H9 (cell line): ENCODE results near the gene MZB1. TPM values are rescaled to one million over a fixed set of nuclear protein-coding genes. Genes with fewer than 3 reads are reported as not detected.

Experiments used
- DNase-seq: peaks from one replicate; pipeline ENCODE4 v3.0.0-alpha.2; 2017
- H2AFZ ChIP-seq: one replicate; pipeline ENCODE4 v1.6.1; 2013; ENCODE audit warnings: mild to moderate bottlenecking, low read length, control low read depth, moderate library complexity
- H2AK5ac ChIP-seq: 2 replicates; pipeline ENCODE4 v1.6.1; 2013; ENCODE audit warnings: low read length, control low read depth, mixed read lengths; ENCODE audit not compliant: insufficient read length
- H2BK120ac ChIP-seq: one replicate; pipeline ENCODE4 v1.6.1; 2013; ENCODE audit warnings: low read depth, mild to moderate bottlenecking, low read length, control low read depth, inconsistent platforms; ENCODE audit not compliant: poor library complexity, severe bottlenecking
- H2BK12ac ChIP-seq: 2 replicates; pipeline ENCODE4 v1.6.1; 2013; ENCODE audit warnings: low read length, control low read depth, mixed read lengths, low read depth; ENCODE audit not compliant: insufficient read length
- H2BK15ac ChIP-seq: 2 replicates; pipeline ENCODE4 v1.6.1; 2013; ENCODE audit warnings: low read depth, low read length, control low read depth
- H2BK20ac ChIP-seq: one replicate; pipeline ENCODE4 v1.6.1; 2013; ENCODE audit warnings: low read depth, mild to moderate bottlenecking, low read length, control low read depth, inconsistent platforms; ENCODE audit not compliant: poor library complexity, severe bottlenecking
- H2BK5ac ChIP-seq: 2 replicates; pipeline ENCODE4 v1.6.1; 2013; ENCODE audit warnings: low read length, control low read depth, mixed read lengths; ENCODE audit not compliant: insufficient read length
- H3K14ac ChIP-seq: 2 replicates; pipeline ENCODE4 v1.6.1; 2013; ENCODE audit warnings: low read length, control low read depth; ENCODE audit not compliant: insufficient read depth
- H3K18ac ChIP-seq: 2 replicates; pipeline ENCODE4 v1.6.1; 2013; ENCODE audit warnings: low read depth, mild to moderate bottlenecking, mixed read lengths, low read length, control low read depth; ENCODE audit not compliant: insufficient read length
- H3K23ac ChIP-seq: 2 replicates; pipeline ENCODE4 v1.6.1; 2013; ENCODE audit warnings: low read length, control low read depth, mixed read lengths, low read depth; ENCODE audit not compliant: insufficient read length
- H3K23me2 ChIP-seq: 2 replicates; pipeline ENCODE4 v1.6.1; 2013; ENCODE audit warnings: low read depth, mild to moderate bottlenecking, mixed read lengths, low read length, control low read depth; ENCODE audit not compliant: insufficient read length, poor library complexity, severe bottlenecking
- H3K27ac ChIP-seq: 2 replicates; pipeline ENCODE4 v1.5.1; 2013; ENCODE audit warnings: low read length, control low read depth, mixed read lengths, low read depth; ENCODE audit not compliant: insufficient read length
- H3K27me3 ChIP-seq: 2 replicates; pipeline ENCODE4 v1.6.1; 2013; ENCODE audit warnings: low read length, control low read depth, inconsistent platforms; ENCODE audit not compliant: insufficient read depth
- H3K4ac ChIP-seq: 2 replicates; pipeline ENCODE4 v1.6.1; 2013; ENCODE audit warnings: low read depth, mild to moderate bottlenecking, control low read depth, inconsistent platforms, low read length, moderate library complexity
- H3K4me1 ChIP-seq: 2 replicates; pipeline ENCODE4 v1.6.1; 2013; ENCODE audit warnings: low read length, control low read depth, inconsistent platforms; ENCODE audit not compliant: insufficient read depth
- H3K4me2 ChIP-seq: 2 replicates; pipeline ENCODE4 v1.6.1; 2013; ENCODE audit warnings: low read length, control low read depth, mixed read lengths; ENCODE audit not compliant: insufficient read length, insufficient read depth
- H3K56ac ChIP-seq: 2 replicates; pipeline ENCODE4 v1.6.1; 2013; ENCODE audit warnings: low read depth, mild to moderate bottlenecking, mixed read lengths, low read length, control low read depth; ENCODE audit not compliant: insufficient read length
- H3K79me1 ChIP-seq: 2 replicates; pipeline ENCODE4 v1.6.1; 2013; ENCODE audit warnings: low read depth, mild to moderate bottlenecking, moderate library complexity, low read length, control low read depth, inconsistent platforms; ENCODE audit not compliant: insufficient read depth, poor library complexity, severe bottlenecking
- H3K79me2 ChIP-seq: 2 replicates; pipeline ENCODE4 v1.6.1; 2013; ENCODE audit warnings: low read length, control low read depth, inconsistent platforms; ENCODE audit not compliant: insufficient read depth
- H3K9ac ChIP-seq: 2 replicates; pipeline ENCODE4 v1.6.1; 2013; ENCODE audit warnings: low read length, control low read depth, mixed read lengths; ENCODE audit not compliant: insufficient read length; ENCODE audit errors: extremely low read depth
- H3K9me3 ChIP-seq: one replicate; pipeline ENCODE4 v1.6.1; 2013; ENCODE audit warnings: low read depth, low read length, inconsistent platforms; ENCODE audit not compliant: control insufficient read depth
- H3T11ph ChIP-seq: one replicate; pipeline ENCODE4 v1.6.1; 2013; ENCODE audit warnings: mild to moderate bottlenecking, low read length, control low read depth, inconsistent platforms
- H4K20me1 ChIP-seq: one replicate; pipeline ENCODE4 v1.6.1; 2013; ENCODE audit not compliant: control insufficient read depth, insufficient read length, insufficient read depth
- H4K5ac ChIP-seq: 2 replicates; pipeline ENCODE4 v1.6.1; 2013; ENCODE audit warnings: low read depth, mild to moderate bottlenecking, mixed read lengths, low read length, control low read depth; ENCODE audit not compliant: insufficient read length
- H4K8ac ChIP-seq: replicated peaks from 2 replicates; pipeline ENCODE4 v1.6.1; 2013; ENCODE audit warnings: low read length, control low read depth, mixed read lengths, low read depth; ENCODE audit not compliant: insufficient read length
- H4K91ac ChIP-seq: 2 replicates; pipeline ENCODE4 v1.6.1; 2013; ENCODE audit warnings: low read depth, mild to moderate bottlenecking, moderate library complexity, mixed read lengths, low read length, control low read depth; ENCODE audit not compliant: insufficient read length
- H3K27ac Mint-ChIP-seq, 3 experiments: 2 replicates in 2 of 3; 3 replicates in 1 of 3; pipeline ENCODE4 v1.8.0; 2020 to 2021; ENCODE audit warnings: mixed read lengths in 3 of 3, mild to moderate bottlenecking in 1 of 3, moderate library complexity in 1 of 3
- H3K27me3 Mint-ChIP-seq: 2 replicates; pipeline ENCODE4 v1.8.0; 2021; ENCODE audit warnings: low read depth, mild to moderate bottlenecking, moderate library complexity, mixed read lengths
- H3K36me3 Mint-ChIP-seq, 3 experiments: 2 replicates in 2 of 3; 3 replicates in 1 of 3; pipeline ENCODE4 v1.8.0; 2020 to 2021; ENCODE audit warnings: low read depth in 3 of 3, mixed read lengths in 3 of 3; ENCODE audit not compliant: insufficient read depth in 1 of 3
- H3K4me1 Mint-ChIP-seq, 2 experiments: 2 replicates each; pipeline ENCODE4 v1.8.0; 2020; ENCODE audit warnings: mixed read lengths in 2 of 2
- H3K4me3 Mint-ChIP-seq, 2 experiments: 2 replicates in 1 of 2; 3 replicates in 1 of 2; pipeline ENCODE4 v1.8.0; 2020 to 2021; ENCODE audit warnings: mild to moderate bottlenecking in 2 of 2, mixed read lengths in 2 of 2, moderate library complexity in 1 of 2
- H3K9me3 Mint-ChIP-seq, 2 experiments: 2 replicates in 1 of 2; 3 replicates in 1 of 2; pipeline ENCODE4 v1.8.0; 2020; ENCODE audit warnings: mild to moderate bottlenecking in 2 of 2, mixed read lengths in 2 of 2, moderate library complexity in 1 of 2
- CTCF ChIP-seq: fragments of 200-600 bp; sonication (generic); conservative IDR thresholded peaks from 3 replicates; pipeline ENCODE4 v1.8.0; 2021; ENCODE audit warnings: antibody characterized with exemption, mild to moderate bottlenecking
- WGBS: extraction: QIAGEN DNeasy Blood & Tissue Kit; methylation state at CpG from one replicate; pipeline ENCODE4 v1.1.7; 2013; ENCODE audit warnings: missing lambda C conversion rate, low lambda C conversion rate, mixed read lengths; ENCODE audit not compliant: insufficient read length; ENCODE audit errors: extremely low coverage; 5-methylcytosine and 5-hydroxymethylcytosine counted together
- total RNA-seq: library from RNA; stranded (reverse); gene quantifications from 2 replicates; pipeline ENCODE4 v1.2.1, GENCODE V29; 2021

The MZB1 gene
- total RNA-seq, 1 experiment from 2014 or later: 0.31 TPM

GRCh38 chr5:139378941-139379361 lies 10.8 kb downstream of the MZB1 start:
- no peak overlapping the region for H3K9ac ChIP-seq
- H3K9me3 Mint-ChIP-seq: no peaks in the 10 kb centered on the region
- H3K79me1 ChIP-seq: no peaks in the 10 kb centered on the region
- H3K79me2 ChIP-seq: no peaks in the 10 kb centered on the region
- no peak overlapping the region for H3K4ac ChIP-seq
- H3K27me3 ChIP-seq: no peaks in the 10 kb centered on the region
- no peak overlapping the region for H2AK5ac ChIP-seq
- H3K18ac ChIP-seq: no peak overlapping the region
- no peak overlapping the region for H3K4me2 ChIP-seq
- no peak for DNase-seq
- no peak overlapping the region for H2BK120ac ChIP-seq
- peaks cover 16 to 27% of the 10 kb centered on the region in 2 experiments; a peak in 3 of 4 replicates for H3K4me1 Mint-ChIP-seq
- no peak overlapping the region for H3K14ac ChIP-seq
- no peak overlapping the region for H2BK20ac ChIP-seq
- H3K4me3 Mint-ChIP-seq: no peak overlapping the region
- no peaks in the 10 kb centered on the region for H3K4me1 ChIP-seq
- no peak for TF ChIP-seq CTCF
- no peaks in the 10 kb centered on the region for H3K23me2 ChIP-seq
- H3T11ph ChIP-seq: no peak overlapping the region
- H3K27me3 Mint-ChIP-seq: no peaks in the 10 kb centered on the region
- H2BK5ac ChIP-seq: no peak overlapping the region
- WGBS: no CpG with 5 or more reads among the region's 13 CpGs
- no peak overlapping the region for H3K56ac ChIP-seq
- peak overlapping the region; percentile 4 to 76 (median 5); a peak in 3 of 7 replicates for H3K27ac Mint-ChIP-seq
- no peak overlapping the region for H4K5ac ChIP-seq
- H2BK12ac ChIP-seq: no peak overlapping the region
- H4K8ac ChIP-seq: no peak overlapping the region
- H4K91ac ChIP-seq: no peak overlapping the region
- no peaks in the 10 kb centered on the region for H3K9me3 ChIP-seq
- no peaks in the 10 kb centered on the region for H4K20me1 ChIP-seq
- H2BK15ac ChIP-seq: no peak overlapping the region
- no peak overlapping the region for H2AFZ ChIP-seq
- H3K27ac ChIP-seq: no peak overlapping the region
- H3K23ac ChIP-seq: no peak overlapping the region
- H3K36me3 Mint-ChIP-seq: peaks cover 0 to 2% (median 0%) of the 10 kb centered on the region in 3 experiments; a peak in 2 of 7 replicates
